GM18508 (cell line): Measurements from ENCODE around the gene GDPD1.
A peak's percentile ranks its signal among the peaks of the same experiment; 100 is the strongest.
"Not testable (repeated sequence)": the region's sequence is repeated elsewhere in the genome, so short reads cannot be mapped to it uniquely, and the experiment has no call there.

Source experiments
- ATAC-seq: cut with Tn5 transposase; IDR thresholded peaks from one replicate; pipeline ENCODE4 v1.9.1; 2021; ENCODE audit warnings: moderate number of reproducible peaks; ENCODE audit not compliant: insufficient read depth, unreplicated experiment

The GDPD1 gene

GRCh38 chr17:59238906-59239305 is 18.6 kb downstream of the GDPD1 start:
- ATAC-seq = no peak

- ATAC-seq = no peak
Measured at GRCh38 chr17:59244081-59244480, 23.8 kb downstream of the GDPD1 start.

GRCh38 chr17:59254742-59255141 is 34.4 kb downstream of the GDPD1 start:
- ATAC-seq = no peak

GRCh38 chr17:59257101-59257500 is 36.8 kb downstream of the GDPD1 start:
- ATAC-seq = no peak

- no peak for ATAC-seq
Measured at GRCh38 chr17:59260722-59261121, 40.4 kb downstream of the GDPD1 start.

GRCh38 chr17:59266745-59267144 is 46.4 kb downstream of the GDPD1 start:
- no peak for ATAC-seq

GRCh38 chr17:59267776-59268175 is 47.5 kb downstream of the GDPD1 start:
- no peak for ATAC-seq

- no peak for ATAC-seq
Measured at GRCh38 chr17:59275618-59276017, 55.3 kb downstream of the GDPD1 start.

- ATAC-seq = peak; percentile 73
Measured at GRCh38 chr17:59277031-59277430, 56.7 kb downstream of the GDPD1 start.

GRCh38 chr17:59278406-59278805 is 58.1 kb downstream of the GDPD1 start:
- no peak for ATAC-seq

GRCh38 chr17:59284317-59284716 is 64.0 kb downstream of the GDPD1 start:
- ATAC-seq = no peak

GRCh38 chr17:59287452-59287851 is 67.1 kb downstream of the GDPD1 start:
- no peak for ATAC-seq

GRCh38 chr17:59287891-59288290 is 67.6 kb downstream of the GDPD1 start:
- ATAC-seq = no peak

- ATAC-seq = no peak
Measured at GRCh38 chr17:59289981-59290301, 69.6 kb downstream of the GDPD1 start.

- not testable (repeated sequence) for ATAC-seq
Measured at GRCh38 chr17:59290302-59290998, 70.1 kb downstream of the GDPD1 start.

- no peak for ATAC-seq
Measured at GRCh38 chr17:59292174-59292523, 71.8 kb downstream of the GDPD1 start.

GRCh38 chr17:59296190-59296589 is 75.9 kb downstream of the GDPD1 start:
- ATAC-seq = no peak

GRCh38 chr17:59298521-59298920 is 78.2 kb downstream of the GDPD1 start:
- no peak for ATAC-seq

GRCh38 chr17:59299400-59300092 is 79.2 kb downstream of the GDPD1 start:
- ATAC-seq = no peak

- ATAC-seq = no peak
Measured at GRCh38 chr17:59300941-59301340, 80.6 kb downstream of the GDPD1 start.

GRCh38 chr17:59304811-59305210 is 84.5 kb downstream of the GDPD1 start:
- no peak for ATAC-seq

- ATAC-seq = no peak
Measured at GRCh38 chr17:59310263-59310920, 90.1 kb downstream of the GDPD1 start.
